ENCODE measurements around the gene EPHB6.

DNA sequence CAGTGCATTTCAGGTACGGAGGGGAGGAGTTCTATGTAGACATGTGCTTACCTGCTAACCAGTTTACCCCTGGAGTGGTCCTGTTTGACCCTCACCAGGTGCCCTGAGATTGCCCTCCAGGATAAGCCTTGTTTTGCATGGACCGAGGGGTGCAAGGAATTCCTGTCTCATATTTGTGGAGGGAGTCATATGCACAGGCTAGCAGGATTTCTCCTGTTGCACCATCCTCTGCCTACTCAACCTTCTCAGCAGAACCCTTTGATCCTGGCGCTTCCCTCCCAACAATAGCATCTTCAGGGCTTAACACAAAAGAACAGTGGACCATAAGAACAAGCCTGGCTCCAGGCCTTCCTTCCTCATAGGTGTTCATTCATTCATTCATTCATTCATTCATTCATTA, 23.4 kb downstream of the EPHB6 start:
- TF ChIP-seq, protein P1, sequence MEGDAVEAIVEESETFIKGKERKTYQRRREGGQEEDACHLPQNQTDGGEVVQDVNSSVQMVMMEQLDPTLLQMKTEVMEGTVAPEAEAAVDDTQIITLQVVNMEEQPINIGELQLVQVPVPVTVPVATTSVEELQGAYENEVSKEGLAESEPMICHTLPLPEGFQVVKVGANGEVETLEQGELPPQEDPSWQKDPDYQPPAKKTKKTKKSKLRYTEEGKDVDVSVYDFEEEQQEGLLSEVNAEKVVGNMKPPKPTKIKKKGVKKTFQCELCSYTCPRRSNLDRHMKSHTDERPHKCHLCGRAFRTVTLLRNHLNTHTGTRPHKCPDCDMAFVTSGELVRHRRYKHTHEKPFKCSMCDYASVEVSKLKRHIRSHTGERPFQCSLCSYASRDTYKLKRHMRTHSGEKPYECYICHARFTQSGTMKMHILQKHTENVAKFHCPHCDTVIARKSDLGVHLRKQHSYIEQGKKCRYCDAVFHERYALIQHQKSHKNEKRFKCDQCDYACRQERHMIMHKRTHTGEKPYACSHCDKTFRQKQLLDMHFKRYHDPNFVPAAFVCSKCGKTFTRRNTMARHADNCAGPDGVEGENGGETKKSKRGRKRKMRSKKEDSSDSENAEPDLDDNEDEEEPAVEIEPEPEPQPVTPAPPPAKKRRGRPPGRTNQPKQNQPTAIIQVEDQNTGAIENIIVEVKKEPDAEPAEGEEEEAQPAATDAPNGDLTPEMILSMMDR (IDR thresholded peaks at IDR 0.05): no peak
- TF ChIP-seq POLR2AphosphoS5 (IDR thresholded peaks at IDR 0.05) (no peak), POLR2A (IDR thresholded peaks at IDR 0.05) (no peak)

All from breast epithelium (tissue), 3 donors.